Glutamatergic neuron (in vitro differentiated cells): Measurements from ENCODE around the gene PPP1R10. TPM values are rescaled to one million over a fixed set of nuclear protein-coding genes. Genes with fewer than 3 reads are reported as not detected.

Experiments
- DNase-seq: peaks from one replicate; pipeline ENCODE4 v3.0.0; 2022
- H3K27ac Mint-ChIP-seq: one replicate; pipeline ENCODE4 v1.8.0; 2020; ENCODE audit warnings: mild to moderate bottlenecking, mixed read lengths, inconsistent platforms; ENCODE audit not compliant: unreplicated experiment
- H3K27me3 Mint-ChIP-seq: one replicate; pipeline ENCODE4 v1.8.0; 2020; ENCODE audit warnings: mild to moderate bottlenecking, moderate library complexity, mixed read lengths, inconsistent platforms; ENCODE audit not compliant: unreplicated experiment
- H3K36me3 Mint-ChIP-seq: one replicate; pipeline ENCODE4 v1.8.0; 2020; ENCODE audit warnings: mild to moderate bottlenecking, mixed read lengths, inconsistent platforms; ENCODE audit not compliant: unreplicated experiment
- H3K4me1 Mint-ChIP-seq: one replicate; pipeline ENCODE4 v1.8.0; 2020; ENCODE audit warnings: mild to moderate bottlenecking, low read depth, mixed read lengths, inconsistent platforms; ENCODE audit not compliant: unreplicated experiment
- H3K4me3 Mint-ChIP-seq: one replicate; pipeline ENCODE4 v1.8.0; 2020; ENCODE audit warnings: mild to moderate bottlenecking, mixed read lengths, inconsistent platforms; ENCODE audit not compliant: unreplicated experiment
- H3K9me3 Mint-ChIP-seq: one replicate; pipeline ENCODE4 v1.8.0; 2020; ENCODE audit warnings: mild to moderate bottlenecking, moderate library complexity, mixed read lengths, inconsistent platforms; ENCODE audit not compliant: unreplicated experiment
- total RNA-seq: library from RNA; stranded (reverse); fragmentation: NEBNext Ultra II Directional; extraction: Animal tissue kit (Norgen Biotek cat#: 25700); gene quantifications from one replicate; pipeline ENCODE4 v1.2.1, GENCODE V29; 2021; ENCODE audit not compliant: unreplicated experiment
- TF ChIP-seq, protein P1 (sequence below): fragments of 200-600 bp; sonication (generic); IDR thresholded peaks from one replicate; pipeline ENCODE4 v1.5.0; 2021; ENCODE audit not compliant: partially characterized antibody, unreplicated experiment

Gene PPP1R10
- total RNA-seq, 1 donor from 2014 or later, result 99.7 TPM

DNA sequence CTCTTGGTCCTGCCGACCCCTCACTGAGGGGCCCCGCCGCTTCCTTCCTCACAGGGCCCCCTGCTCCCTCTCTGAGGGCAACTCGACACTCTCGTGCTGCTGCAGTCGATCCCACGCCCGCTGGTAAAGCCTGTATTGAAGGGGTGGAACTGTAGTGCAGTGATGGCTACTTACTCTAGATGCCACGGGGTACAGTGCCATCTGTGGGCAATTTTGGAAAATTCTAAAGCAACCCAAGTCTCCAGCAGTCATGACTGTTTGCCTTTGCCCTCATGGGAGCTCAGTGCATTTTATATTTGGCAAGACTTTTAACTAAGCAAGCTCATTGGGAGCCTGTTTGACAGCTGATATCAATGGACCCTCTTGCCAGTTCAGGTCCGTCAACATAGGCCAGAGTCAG is 23.4 kb upstream of the PPP1R10 start:
- Mint-ChIP-seq H3K9me3 (peaks cover 5% of the 10 kb centered on the region), H3K36me3 (no peaks in the 10 kb centered on the region), H3K27me3 (no peaks in the 10 kb centered on the region), H3K27ac (no peak overlapping the region), H3K4me1 (no peaks in the 10 kb centered on the region), H3K4me3 (no peak overlapping the region)
- DNase-seq, result no peak
- TF ChIP-seq, protein P1, sequence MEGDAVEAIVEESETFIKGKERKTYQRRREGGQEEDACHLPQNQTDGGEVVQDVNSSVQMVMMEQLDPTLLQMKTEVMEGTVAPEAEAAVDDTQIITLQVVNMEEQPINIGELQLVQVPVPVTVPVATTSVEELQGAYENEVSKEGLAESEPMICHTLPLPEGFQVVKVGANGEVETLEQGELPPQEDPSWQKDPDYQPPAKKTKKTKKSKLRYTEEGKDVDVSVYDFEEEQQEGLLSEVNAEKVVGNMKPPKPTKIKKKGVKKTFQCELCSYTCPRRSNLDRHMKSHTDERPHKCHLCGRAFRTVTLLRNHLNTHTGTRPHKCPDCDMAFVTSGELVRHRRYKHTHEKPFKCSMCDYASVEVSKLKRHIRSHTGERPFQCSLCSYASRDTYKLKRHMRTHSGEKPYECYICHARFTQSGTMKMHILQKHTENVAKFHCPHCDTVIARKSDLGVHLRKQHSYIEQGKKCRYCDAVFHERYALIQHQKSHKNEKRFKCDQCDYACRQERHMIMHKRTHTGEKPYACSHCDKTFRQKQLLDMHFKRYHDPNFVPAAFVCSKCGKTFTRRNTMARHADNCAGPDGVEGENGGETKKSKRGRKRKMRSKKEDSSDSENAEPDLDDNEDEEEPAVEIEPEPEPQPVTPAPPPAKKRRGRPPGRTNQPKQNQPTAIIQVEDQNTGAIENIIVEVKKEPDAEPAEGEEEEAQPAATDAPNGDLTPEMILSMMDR, result no peak

DNA sequence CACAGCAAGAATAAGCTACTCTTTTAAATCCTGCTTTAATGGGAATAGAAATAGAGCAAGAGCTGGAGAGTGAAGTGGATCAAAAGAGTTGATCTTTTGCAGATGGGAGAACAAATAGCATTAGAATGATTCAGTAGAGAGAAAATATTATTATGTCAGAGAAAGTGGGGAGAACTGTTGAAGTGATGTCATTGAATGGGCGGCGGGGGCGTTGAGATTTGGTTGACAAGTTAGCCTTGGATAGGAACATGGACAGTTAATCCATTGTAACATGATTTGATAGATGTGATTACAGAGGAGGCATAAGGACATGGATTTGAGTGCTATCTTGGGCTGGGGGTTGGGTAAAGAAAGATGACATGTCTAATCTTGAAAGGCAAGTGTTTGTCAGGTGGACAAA is 18.8 kb upstream of the PPP1R10 start:
- peaks cover 4% of the 10 kb centered on the region for H3K36me3 Mint-ChIP-seq
- no peaks in the 10 kb centered on the region for H3K4me1 Mint-ChIP-seq
- peaks cover 2% of the 10 kb centered on the region for H3K27me3 Mint-ChIP-seq
- peaks cover 8% of the 10 kb centered on the region for H3K9me3 Mint-ChIP-seq
- no peak for DNase-seq
- H3K27ac Mint-ChIP-seq, result no peak overlapping the region
- TF ChIP-seq, protein P1, result no peak
- no peak overlapping the region for H3K4me3 Mint-ChIP-seq

DNA sequence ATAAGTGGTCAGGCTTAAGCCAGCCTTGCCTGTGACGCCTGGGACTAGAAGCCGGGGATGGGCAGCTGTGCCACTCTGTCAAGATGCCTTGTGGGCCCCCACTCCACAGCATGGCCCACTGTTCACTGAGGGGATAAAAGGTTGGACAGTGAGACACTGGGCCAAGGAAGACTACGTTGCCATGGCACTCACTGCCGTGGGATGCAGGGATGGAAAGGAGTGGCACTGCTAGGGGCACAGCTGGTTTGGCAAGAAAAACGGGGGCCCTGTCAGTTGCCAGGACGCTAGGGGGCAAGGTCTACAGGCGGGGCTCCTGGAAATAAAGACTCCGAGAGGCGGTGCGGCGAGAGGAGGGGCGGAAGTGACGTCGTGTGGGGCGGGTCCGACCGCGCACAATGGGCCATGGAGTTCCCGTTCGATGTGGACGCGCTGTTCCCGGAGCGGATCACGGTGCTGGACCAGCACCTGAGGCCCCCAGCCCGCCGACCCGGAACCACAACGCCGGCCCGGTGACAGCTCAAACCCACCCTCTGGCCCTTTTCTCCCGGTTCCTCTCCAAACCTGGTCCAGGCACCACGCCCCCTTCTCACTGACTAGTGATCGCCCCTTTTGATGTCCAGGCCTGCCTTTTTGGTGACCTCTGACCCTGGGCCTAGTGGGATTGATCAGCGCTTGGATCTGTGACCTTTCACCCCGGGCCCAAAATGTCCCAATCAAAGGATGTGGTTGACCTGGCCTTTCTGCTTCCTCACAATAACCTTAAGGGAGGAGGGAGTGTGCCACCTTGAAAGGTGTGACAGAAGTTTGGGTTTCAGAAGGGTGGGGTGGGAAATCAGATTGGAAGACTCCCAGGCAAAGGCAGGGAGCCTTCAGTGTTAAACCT is 9.7 kb upstream of the PPP1R10 start, which contains the start of gene ATAT1:
ATAT1 (plus strand) TSS at position 391 of the 883 bp plus-strand sequence.
- H3K4me3 Mint-ChIP-seq, result peak within 1 kb of the TSS; percentile 86
- peaks cover 7% of the 10 kb centered on the region for H3K36me3 Mint-ChIP-seq
- TF ChIP-seq, protein P1, result no peak
- H3K4me1 Mint-ChIP-seq, result peaks cover 19% of the 10 kb centered on the region
- peak within 1 kb of the TSS; percentile 98 for H3K27ac Mint-ChIP-seq
- peaks cover 8% of the 10 kb centered on the region for H3K27me3 Mint-ChIP-seq
- DNase-seq, result peak; percentile 90
- peaks cover 11% of the 10 kb centered on the region for H3K9me3 Mint-ChIP-seq

DNA sequence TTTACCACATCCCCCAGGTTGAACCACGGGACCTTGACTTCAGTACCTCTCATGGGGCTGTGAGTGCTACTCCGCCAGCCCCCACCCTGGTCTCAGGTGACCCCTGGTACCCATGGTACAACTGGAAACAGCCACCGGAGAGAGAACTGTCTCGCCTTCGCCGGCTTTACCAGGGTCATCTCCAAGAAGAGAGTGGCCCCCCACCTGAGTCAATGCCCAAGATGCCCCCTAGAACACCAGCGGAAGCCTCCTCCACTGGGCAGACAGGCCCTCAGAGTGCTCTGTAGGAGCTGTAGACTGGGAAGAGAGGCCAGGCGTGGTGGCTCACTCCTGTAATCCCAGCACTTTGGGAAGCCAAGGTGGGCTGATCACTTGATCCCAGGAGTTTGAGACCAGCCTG is 8.5 kb upstream of the PPP1R10 start:
- Mint-ChIP-seq H3K4me1 (peaks cover 19% of the 10 kb centered on the region), H3K27me3 (peaks cover 7% of the 10 kb centered on the region), H3K36me3 (peaks cover 4% of the 10 kb centered on the region), H3K4me3 (peak overlapping the region; percentile 86), H3K27ac (peak overlapping the region; percentile 10), H3K9me3 (peaks cover 9% of the 10 kb centered on the region)
- DNase-seq, result no peak
- TF ChIP-seq, protein P1, result no peak

DNA sequence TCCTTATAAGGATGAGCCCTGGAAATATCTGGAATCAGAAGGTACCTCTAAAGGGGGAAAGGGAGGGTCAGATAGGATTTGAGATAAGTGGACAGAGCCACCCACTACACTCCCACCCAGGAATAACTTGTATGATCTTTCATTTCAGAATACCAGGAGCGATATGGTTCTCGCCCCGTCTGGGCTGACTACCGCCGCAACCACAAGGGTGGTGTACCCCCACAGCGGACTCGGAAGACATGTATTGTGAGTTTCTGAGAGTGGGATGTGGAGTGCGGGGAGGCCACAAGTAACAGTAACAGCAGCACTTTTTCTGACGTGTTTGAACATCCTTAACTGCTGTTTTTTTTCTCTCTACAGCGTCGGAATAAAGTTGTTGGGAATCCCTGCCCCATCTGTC is 2.5 kb upstream of the PPP1R10 start:
- TF ChIP-seq, protein P1, result no peak
- H3K4me3 Mint-ChIP-seq, result peak overlapping the region; percentile 97

More for the DNA sequence above, 2.5 kb upstream of the PPP1R10 start:
- DNase-seq, result no peak
- Mint-ChIP-seq H3K4me1 (peaks cover 4% of the 10 kb centered on the region), H3K9me3 (peaks cover 32% of the 10 kb centered on the region), H3K27ac (no peak overlapping the region), H3K27me3 (peaks cover 26% of the 10 kb centered on the region), H3K36me3 (peaks cover 10% of the 10 kb centered on the region)
